GM18951 (cell line): ENCODE data around the gene COA8.

Source experiments
- POLR2A ChIP-seq: IDR thresholded peaks from 4 replicates; pipeline ENCODE4 v1.6.1; 2011; ENCODE audit warnings: mild to moderate bottlenecking; ENCODE audit not compliant: insufficient read length, insufficient read depth; ENCODE audit errors: extremely low read depth
- in situ Hi-C: fragments of 300-500 bp; cut with MboI; formaldehyde crosslinking; loops from one replicate; pipeline ENCODE4 v1.12.0; 2022; ENCODE audit warnings: low sequenced_read_pairs, mixed read lengths, inconsistent platforms; ENCODE audit not compliant: unreplicated experiment

The COA8 gene

GRCh38 chr14:103552011-103552845 is 10.5 kb upstream of the COA8 start:
- in situ Hi-C loops, result no loop called here
- TF ChIP-seq POLR2A, result no peak

- no peak for TF ChIP-seq POLR2A
- in situ Hi-C loops, result no loop called here
Measured at GRCh38 chr14:103552846-103553210, 9.9 kb upstream of the COA8 start.

GRCh38 chr14:103555559-103556337 is 7.0 kb upstream of the COA8 start:
- TF ChIP-seq POLR2A, result no peak
- in situ Hi-C loops, result no loop called here

- no peak for TF ChIP-seq POLR2A
- in situ Hi-C loops, result no loop called here
Measured at GRCh38 chr14:103556946-103557758, 5.6 kb upstream of the COA8 start.

GRCh38 chr14:103558071-103558882 is 4.5 kb upstream of the COA8 start:
- in situ Hi-C loops, result no loop called here

GRCh38 chr14:103559766-103560165 is 3.0 kb upstream of the COA8 start:
- TF ChIP-seq POLR2A, result no peak
- in situ Hi-C loops, result no loop called here

More at GRCh38 chr14:103558071-103558882, 4.5 kb upstream of the COA8 start:
- TF ChIP-seq POLR2A, result no peak

- in situ Hi-C loops, result no loop called here
- no peak for TF ChIP-seq POLR2A
Measured at GRCh38 chr14:103560691-103561090, 2.1 kb upstream of the COA8 start.

GRCh38 chr14:103561381-103562178 is 1.2 kb upstream of the COA8 start:
- TF ChIP-seq POLR2A, result no peak
- in situ Hi-C loops, result no loop called here

- in situ Hi-C loops, result no loop called here
Measured at GRCh38 chr14:103562179-103562428, 656 bp upstream of the COA8 start.

GRCh38 chr14:103563226-103563620 is 463 bp downstream of the COA8 start:
- in situ Hi-C loops, result no loop called here
- no peak for TF ChIP-seq POLR2A

More at GRCh38 chr14:103562179-103562428, 656 bp upstream of the COA8 start:
- TF ChIP-seq POLR2A, result no peak

GRCh38 chr14:103563844-103564505 is 1.2 kb downstream of the COA8 start:
- TF ChIP-seq POLR2A, result no peak
- in situ Hi-C loops, result no loop called here
